HG03342 (cell line): ENCODE measurements around the gene RSPO3.
A peak's percentile ranks its signal among the peaks of the same experiment; 100 is the strongest.

Experiments
- ATAC-seq: cut with Tn5 transposase; IDR thresholded peaks from one replicate; pipeline ENCODE4 v1.9.1; 2021; ENCODE audit warnings: mild to moderate bottlenecking, moderate library complexity; ENCODE audit not compliant: unreplicated experiment

RSPO3 gene

DNA sequence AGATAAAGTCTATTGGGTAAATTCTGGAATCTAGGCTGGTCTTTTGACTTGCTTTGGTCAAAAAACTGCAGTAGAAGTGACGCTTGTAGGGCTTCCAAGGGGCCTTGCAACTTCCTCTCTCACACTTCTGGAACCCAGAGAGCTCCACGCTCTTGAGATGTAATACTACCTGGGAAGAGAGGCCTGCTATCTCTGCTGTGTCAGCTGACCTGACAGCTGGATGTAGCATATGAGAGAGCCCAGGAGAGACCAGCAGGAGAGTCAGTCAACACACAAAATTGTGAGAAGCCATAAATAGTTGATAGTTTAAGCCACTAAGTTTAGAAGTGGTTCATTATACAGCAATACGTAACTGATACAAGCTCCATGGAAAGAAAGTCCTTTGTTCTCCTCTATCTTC is 7.8 kb upstream of the RSPO3 start:
- no peak for ATAC-seq

DNA sequence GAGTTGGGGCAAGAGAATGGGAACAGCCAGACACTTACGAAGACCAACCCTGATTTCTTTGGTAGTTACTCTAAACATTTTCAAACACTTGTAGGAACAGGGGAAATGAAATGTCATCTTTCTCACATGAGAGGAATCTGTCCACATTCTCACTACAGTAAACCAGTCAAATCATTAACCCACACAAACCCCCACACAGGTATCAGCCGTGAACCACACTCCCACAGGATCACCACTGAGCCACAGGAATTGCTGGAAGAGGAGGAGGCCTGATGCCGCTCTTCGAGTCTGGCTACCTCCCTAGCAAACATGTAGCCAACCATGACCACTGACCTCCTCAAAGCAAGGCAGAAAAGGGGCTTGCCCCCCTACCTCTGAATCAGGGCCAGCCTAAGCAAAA is 6.9 kb upstream of the RSPO3 start:
- ATAC-seq = no peak

DNA sequence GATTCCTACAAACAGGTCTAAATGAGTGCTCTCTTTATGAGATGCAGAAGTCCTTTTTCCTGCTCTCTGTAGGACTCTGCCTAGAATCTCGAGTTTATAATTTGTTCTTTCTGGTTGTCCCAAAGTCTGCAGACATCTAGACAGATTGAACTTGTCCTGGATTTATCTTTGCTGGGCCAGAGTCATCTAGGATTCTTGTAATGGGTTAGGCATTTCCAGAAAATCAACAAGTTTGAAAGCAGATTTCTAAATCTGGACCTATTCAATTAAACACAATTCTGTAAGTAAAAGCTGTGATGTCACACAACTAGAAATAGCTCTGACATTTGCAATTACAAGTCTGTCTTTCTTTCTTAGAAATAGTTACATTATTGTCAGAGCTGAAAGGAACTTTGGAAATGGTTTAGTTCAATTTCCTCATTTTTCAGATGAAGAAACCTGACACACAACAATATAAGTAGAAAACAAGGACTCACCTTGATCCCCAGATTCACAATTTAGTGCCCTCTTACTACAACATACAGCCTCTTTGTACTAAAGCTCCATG is 4.2 kb upstream of the RSPO3 start:
- ATAC-seq = no peak

DNA sequence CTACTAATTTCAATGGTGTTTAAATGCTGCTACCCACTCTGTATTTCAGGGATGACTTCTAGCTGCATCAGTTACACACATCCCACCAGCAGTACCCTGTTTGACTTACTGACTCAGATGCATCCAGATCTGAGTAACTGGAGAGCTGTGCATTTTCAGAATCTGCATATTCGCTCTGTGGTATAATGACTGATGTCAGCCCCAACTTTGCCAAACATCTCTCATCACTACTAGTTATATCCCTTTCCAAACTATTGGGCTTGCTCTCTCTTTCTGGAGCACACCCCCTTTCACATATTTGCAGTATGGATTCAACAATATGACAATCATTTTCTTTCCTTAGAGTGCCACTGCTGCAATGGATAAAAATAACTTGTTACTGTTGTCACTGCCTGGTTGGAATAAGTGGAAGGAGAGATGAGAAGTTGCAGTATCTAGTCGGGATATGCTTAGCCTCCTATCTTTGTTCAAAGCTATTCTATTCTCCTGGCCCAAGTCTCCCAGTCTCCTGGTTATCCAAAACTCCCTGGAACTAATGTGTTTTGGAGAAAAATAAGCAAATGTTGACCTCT is 3.3 kb upstream of the RSPO3 start:
- ATAC-seq = no peak

DNA sequence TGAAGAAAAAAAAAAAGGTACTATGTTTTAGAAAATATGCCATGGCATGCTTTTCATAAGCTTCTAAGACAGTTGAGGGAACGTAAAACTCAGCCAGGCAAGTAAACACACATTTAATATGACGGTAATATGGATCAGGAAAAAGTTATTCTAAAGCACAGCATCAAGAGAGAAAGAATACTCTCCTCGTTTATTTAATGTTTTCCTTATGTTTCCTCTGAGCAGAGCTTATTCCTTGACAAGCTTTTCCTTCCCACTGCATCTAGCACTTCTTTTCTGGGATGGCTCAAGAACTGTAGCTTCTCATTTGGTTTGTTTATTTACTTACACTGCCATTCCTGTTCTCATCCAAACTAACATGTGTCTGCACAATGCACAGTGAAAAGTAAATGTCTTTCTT is 2.7 kb upstream of the RSPO3 start:
- no peak for ATAC-seq

DNA sequence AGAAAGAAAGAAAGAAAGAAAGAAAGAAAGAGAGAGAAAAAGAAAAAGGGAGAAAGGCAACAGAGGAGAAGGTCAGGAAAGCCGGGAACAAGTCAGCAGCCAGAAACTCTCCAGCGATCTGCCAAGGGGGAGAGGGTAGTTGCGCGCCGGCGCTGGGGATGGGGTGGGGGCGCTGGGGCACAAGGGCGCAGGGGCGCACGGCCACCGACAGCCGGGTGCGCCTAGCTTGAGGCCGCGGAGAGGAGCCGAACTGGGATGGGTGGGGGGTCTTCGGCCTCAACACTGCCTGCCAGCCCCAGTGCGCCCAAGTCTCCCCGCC is 533 bp upstream of the RSPO3 start:
- no peak for ATAC-seq

DNA sequence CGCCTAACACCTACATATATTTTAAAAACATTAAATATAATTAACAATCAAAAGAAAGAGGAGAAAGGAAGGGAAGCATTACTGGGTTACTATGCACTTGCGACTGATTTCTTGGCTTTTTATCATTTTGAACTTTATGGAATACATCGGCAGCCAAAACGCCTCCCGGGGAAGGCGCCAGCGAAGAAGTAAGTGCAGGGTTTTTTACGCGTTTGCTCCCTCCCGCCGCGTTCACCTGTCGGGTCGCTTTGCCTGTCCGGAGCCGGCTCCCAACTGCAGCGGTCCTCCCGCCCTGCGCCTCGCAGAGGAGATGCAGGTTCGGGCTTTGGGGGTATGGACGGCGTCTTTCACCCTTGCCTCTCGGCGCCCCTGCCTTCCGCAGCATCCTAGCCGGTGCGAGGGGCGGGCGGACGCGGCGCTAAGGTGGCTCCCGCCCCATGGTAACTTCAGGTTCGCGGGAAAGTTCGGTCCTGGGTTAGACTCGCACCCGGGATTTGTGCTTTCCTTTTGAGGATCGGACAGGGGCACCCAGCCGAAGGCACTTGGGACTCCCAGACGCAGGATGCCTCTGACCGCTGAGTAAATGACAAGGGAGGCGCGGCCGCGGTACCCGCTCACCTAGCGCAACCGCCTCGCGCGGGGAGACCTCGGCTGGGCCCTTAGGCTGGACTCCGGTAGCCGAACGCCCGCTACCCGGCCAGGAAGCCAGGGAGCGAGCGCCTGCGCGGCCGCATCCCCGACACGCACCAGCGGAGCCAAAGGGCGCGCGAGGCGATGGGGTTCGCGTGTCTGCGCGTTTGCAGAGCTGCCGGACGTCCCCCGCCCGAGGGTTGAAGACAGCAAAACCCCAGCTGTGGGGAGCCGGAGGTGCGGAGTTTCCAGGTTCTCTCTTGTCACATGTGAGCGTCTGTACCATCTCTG is 891 bp downstream of the RSPO3 start:
- ATAC-seq = peak; percentile 46

DNA sequence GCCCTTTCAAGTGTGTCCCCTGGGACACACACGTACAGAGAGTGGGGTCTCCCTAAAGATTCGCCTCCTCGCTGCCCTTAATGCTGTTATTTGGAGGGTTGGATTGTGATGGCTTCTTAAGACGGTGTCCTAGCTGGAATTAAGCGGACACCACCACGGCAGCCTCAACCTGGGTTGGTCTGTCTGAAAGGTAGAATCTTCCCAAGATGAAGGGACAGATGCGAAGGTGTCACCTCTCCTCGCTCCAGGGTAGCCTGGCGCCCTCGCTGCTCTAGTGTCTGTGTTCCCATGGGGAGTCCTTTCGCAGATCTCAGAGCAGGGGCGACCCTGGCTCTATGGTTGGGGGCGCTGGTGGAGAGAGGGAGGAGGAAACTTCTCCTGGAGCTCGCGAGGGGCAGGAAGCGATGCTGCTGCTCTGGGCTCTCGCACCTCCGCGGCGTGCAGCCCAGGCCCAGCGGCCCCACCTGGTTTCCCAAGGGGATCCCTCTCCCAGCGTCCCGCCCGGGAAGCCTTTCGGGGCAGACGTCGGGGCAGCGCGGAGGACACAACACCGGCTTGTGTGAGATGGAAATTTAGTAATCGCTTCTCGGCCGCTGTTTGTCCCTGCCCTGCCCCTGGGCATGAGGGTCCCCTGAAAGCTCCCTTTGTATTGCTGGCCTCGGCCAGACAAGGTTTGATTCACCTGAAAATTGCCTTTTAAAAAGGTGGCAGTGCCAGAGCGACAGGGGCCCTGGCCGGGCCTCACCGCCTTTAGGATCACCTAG is 1.7 kb downstream of the RSPO3 start:
- peak; percentile 3 for ATAC-seq

- ATAC-seq = peak; percentile 85
These were observed 2.5 kb downstream of the RSPO3 start for GRCh38 chr6:127120787-127121636.

DNA sequence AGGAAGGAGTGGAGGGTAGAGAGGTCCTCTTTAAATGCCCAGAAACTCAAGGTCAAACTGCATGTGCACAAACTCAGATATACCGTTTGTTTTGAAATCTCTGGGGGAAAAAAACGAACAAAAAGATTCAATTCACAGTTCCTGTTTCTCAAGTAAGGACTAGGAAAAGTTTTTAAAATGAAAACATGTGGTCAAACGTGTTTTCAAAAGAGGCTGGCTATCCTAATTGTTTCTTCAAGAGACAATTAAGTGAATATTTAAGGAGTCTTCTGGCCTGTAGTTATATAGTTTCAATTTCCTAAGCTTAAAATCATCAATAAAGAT is 3.1 kb downstream of the RSPO3 start:
- ATAC-seq = no peak

DNA sequence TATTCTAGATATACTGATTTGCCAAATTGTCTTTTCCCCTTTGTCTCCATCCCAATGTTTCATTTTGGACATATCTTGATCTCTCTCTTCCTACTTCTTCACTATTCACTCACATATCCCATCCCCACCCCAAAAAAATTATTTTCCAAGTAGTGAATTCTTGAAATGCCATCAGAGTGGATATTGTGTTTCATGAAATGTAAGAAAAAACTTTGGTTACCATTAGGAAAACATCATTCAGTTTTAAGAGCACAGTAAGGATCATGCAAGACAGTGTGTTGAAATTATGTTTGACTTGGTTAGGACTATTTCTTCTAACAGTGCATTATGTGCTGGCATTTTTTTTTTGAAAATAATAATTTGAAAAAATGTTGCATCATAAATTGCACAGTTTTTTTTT is 5.7 kb downstream of the RSPO3 start:
- ATAC-seq = no peak

- ATAC-seq = no peak
These were observed 6.2 kb downstream of the RSPO3 start for GRCh38 chr6:127124680-127125079.

GRCh38 chr6:127128066-127128465 is 9.6 kb downstream of the RSPO3 start:
- no peak for ATAC-seq

GRCh38 chr6:127129251-127129650 is 10.8 kb downstream of the RSPO3 start:
- ATAC-seq = no peak

DNA sequence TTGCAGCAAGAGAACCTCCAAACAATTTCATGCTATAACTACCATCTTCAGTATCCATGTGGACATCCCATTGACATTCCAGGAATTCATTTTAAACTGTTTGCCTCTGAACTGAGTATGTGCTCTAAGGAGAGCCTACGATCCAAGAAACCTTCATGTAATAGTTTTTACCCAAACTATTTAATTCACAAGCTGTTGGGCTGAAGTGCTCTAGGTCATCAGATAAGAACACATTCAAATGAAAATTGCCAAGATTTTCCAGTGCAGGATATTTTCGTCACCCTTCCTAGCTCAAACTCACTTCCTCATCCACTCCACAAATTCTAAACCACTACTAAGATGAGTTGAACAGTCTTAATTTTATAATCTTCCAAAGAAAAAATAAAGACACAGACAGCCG is 12.8 kb downstream of the RSPO3 start:
- ATAC-seq = no peak

DNA sequence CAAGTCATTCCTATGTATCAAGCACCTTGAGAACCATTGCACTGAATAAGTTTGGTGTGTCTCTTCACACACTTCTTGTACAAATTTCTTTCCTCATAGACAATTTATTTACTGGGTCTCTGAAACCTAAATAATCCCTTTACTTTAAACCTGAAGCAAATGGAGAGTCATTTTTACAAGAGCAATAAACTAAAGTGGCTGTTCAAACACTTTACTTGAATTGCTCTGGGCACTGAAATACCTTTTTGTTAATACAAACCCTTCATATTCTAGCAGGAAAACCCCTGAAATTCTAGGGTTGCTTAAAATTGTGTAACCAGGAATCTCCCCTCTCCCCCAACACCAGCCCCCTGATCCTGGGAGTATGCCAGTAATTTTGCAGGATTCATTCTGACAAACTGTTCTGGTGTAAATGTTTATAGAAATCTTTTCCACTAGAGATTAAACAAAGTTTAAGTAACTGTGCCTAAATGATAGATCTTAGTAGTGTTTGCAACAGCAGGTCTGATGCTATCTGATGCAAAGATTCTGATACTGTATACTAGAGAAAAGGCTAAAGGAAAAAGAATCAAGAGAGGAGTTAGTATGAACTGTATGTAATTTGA is 13.4 kb downstream of the RSPO3 start:
- no peak for ATAC-seq

- ATAC-seq = no peak
These were observed 15.7 kb downstream of the RSPO3 start for GRCh38 chr6:127134136-127134535.

- no peak for ATAC-seq
These were observed 18.3 kb downstream of the RSPO3 start for GRCh38 chr6:127136786-127137185.

DNA sequence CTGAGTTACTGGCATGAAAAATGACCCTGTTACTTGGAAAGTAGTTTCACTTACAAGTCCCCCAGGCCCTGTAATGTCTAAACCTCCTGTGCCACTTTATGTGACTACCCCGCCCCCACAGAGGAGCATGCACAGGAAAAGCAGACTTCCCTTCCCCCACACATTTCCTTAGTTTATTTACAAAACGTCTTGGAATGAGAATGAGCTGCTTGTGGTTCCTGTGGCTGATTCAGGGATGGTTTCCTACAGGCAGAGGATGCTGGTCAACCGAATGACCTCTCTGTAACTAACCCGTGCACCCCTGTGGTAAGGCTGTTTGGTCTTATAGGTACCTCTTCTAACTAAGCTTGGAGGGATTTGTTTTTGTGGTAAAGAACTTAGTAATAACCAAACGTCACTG is 28.5 kb downstream of the RSPO3 start:
- no peak for ATAC-seq

DNA sequence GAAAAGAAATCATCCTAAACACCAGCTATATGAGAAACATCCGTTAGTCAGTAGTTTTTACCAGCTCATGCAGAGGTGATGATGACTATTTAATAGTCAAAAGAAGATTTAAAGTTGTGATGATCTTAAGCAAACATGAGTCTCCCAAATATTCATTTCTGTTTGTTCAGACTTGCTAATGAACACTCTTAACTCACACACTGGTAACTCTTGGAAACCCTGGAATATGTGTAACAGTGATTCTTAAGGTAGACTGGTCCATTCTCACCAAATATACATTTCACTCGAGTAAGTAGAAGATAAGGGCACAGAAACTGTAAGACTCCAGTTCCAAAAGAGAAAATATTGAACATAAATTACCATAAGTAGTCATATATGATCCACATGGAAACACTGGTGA is 29.1 kb downstream of the RSPO3 start:
- ATAC-seq = no peak

GRCh38 chr6:127148511-127148910 is 30.0 kb downstream of the RSPO3 start:
- ATAC-seq = no peak
